IMR-90 (cell line): ENCODE results near the gene REC114. TPM values are rescaled to one million over a fixed set of nuclear protein-coding genes. Genes with fewer than 3 reads are reported as not detected.

ENCODE experiments used
- ATAC-seq: fragments of 200-7000 bp; cut with Tn5 transposase; 2 replicates; pipeline ENCODE4 v1.9.1; 2020; ENCODE audit warnings: low read depth, mild to moderate bottlenecking, moderate library complexity
- BruUV-seq: library from RNA; stranded (reverse); fragments of 400-500 nt; replicated peaks from 2 replicates; lab custom pipeline; 2021; lab: Mats Ljungman, UMichigan
- CTCF ChIA-PET: fragments of 300-600 bp; formaldehyde crosslinking; extraction: SDS; loops from one replicate; lab custom pipeline; 2021; ENCODE audit warnings: antibody characterized with exemption; lab: Yijun Ruan, JAX
- POLR2A ChIA-PET: fragments of 300-600 bp; sonication (Branson Sonifier 250); formaldehyde crosslinking; loops from one replicate; lab custom pipeline; 2022; ENCODE audit warnings: antibody characterized with exemption; ENCODE audit not compliant: unreplicated experiment; lab: Charles Lee
- DNase-seq: peaks from one replicate; pipeline ENCODE4 v3.0.0; 2013
- H2AFZ ChIP-seq: replicated peaks from 2 replicates; pipeline ENCODE3; 2013; ENCODE audit warnings: low read length, mild to moderate bottlenecking; ENCODE audit not compliant: poor library complexity
- H2AK5ac ChIP-seq: 2 replicates; pipeline ENCODE4 v1.6.1; 2013; ENCODE audit warnings: low read depth, low read length, inconsistent platforms
- H2AK9ac ChIP-seq: replicated peaks from 2 replicates; pipeline ENCODE3; 2013; ENCODE audit warnings: mild to moderate bottlenecking, low read depth, low read length, moderate library complexity; ENCODE audit not compliant: poor library complexity
- H2BK120ac ChIP-seq: 2 replicates; pipeline ENCODE4 v1.6.1; 2013; ENCODE audit warnings: low read depth, low read length, inconsistent platforms
- H2BK15ac ChIP-seq: 3 replicates; pipeline ENCODE4 v1.6.1; 2013; ENCODE audit warnings: low read depth, low read length, inconsistent platforms
- H2BK20ac ChIP-seq: 2 replicates; pipeline ENCODE4 v1.6.1; 2013; ENCODE audit warnings: low read depth, mild to moderate bottlenecking, inconsistent platforms, low read length, moderate library complexity
- H2BK5ac ChIP-seq: 2 replicates; pipeline ENCODE4 v1.6.1; 2013; ENCODE audit warnings: mild to moderate bottlenecking, low read depth, low read length, inconsistent platforms; ENCODE audit not compliant: poor library complexity, severe bottlenecking
- H3K14ac ChIP-seq: replicated peaks from 2 replicates; pipeline ENCODE4 v1.6.1; 2013; ENCODE audit warnings: low read depth, low read length, inconsistent platforms
- H3K18ac ChIP-seq: 2 replicates; pipeline ENCODE4 v1.6.1; 2013; ENCODE audit warnings: low read depth, low read length, control low read depth
- H3K23ac ChIP-seq: 2 replicates; pipeline ENCODE4 v1.6.1; 2013; ENCODE audit warnings: low read depth, low read length, inconsistent platforms
- H3K27ac ChIP-seq: 2 replicates; pipeline ENCODE4 v1.5.1; 2013; ENCODE audit warnings: mild to moderate bottlenecking, control low read depth, low read length; ENCODE audit not compliant: insufficient read depth
- H3K27me3 ChIP-seq: 2 replicates; pipeline ENCODE4 v1.6.1; 2013; ENCODE audit warnings: low read length; ENCODE audit not compliant: control insufficient read depth, insufficient read depth
- H3K36me3 ChIP-seq: 2 replicates; pipeline ENCODE4 v1.6.1; 2013; ENCODE audit warnings: low read length, mixed read lengths; ENCODE audit not compliant: control insufficient read depth, insufficient read depth
- H3K4ac ChIP-seq: 2 replicates; pipeline ENCODE4 v1.6.1; 2013; ENCODE audit warnings: low read depth, low read length, inconsistent platforms
- H3K4me1 ChIP-seq: 2 replicates; pipeline ENCODE4 v1.6.1; 2013; ENCODE audit warnings: low read length, mixed read lengths; ENCODE audit not compliant: control insufficient read depth, insufficient read depth
- H3K4me2 ChIP-seq: 2 replicates; pipeline ENCODE4 v1.6.1; 2013; ENCODE audit warnings: low read depth, mild to moderate bottlenecking, control low read depth, low read length, moderate library complexity
- H3K4me3 ChIP-seq: 2 replicates; pipeline ENCODE4 v1.5.1; 2013; ENCODE audit warnings: low read depth, mild to moderate bottlenecking, control low read depth, low read length, moderate library complexity; ENCODE audit not compliant: insufficient read depth
- H3K56ac ChIP-seq: 2 replicates; pipeline ENCODE4 v1.6.1; 2013; ENCODE audit warnings: low read length, inconsistent platforms; ENCODE audit not compliant: insufficient read depth; ENCODE audit errors: extremely low read depth
- H3K79me1 ChIP-seq, 2 experiments: 2 replicates each; pipeline ENCODE4 v1.6.1; 2013; ENCODE audit warnings: low read length in 2 of 2, inconsistent platforms in 1 of 2, low read depth in 1 of 2
- H3K9ac ChIP-seq: 2 replicates; pipeline ENCODE4 v1.6.1; 2013; ENCODE audit warnings: low read depth, low read length, control low read depth
- H3K9me1 ChIP-seq: 2 replicates; pipeline ENCODE4 v1.6.1; 2013; ENCODE audit warnings: low read length, inconsistent platforms; ENCODE audit not compliant: insufficient read depth
- H3K9me3 ChIP-seq: 2 replicates; pipeline ENCODE4 v1.6.1; 2013; ENCODE audit warnings: low read length; ENCODE audit not compliant: control insufficient read depth, insufficient read depth
- H4K20me1 ChIP-seq: 2 replicates; pipeline ENCODE4 v1.6.1; 2013; ENCODE audit warnings: low read length, inconsistent platforms; ENCODE audit not compliant: insufficient read depth
- H4K5ac ChIP-seq: 2 replicates; pipeline ENCODE4 v1.6.1; 2013; ENCODE audit warnings: mild to moderate bottlenecking, low read depth, low read length, control low read depth
- H4K8ac ChIP-seq, 2 experiments: 2 replicates each; pipeline ENCODE4 v1.6.1; 2013; ENCODE audit warnings: low read depth in 2 of 2, low read length in 2 of 2, control low read depth in 1 of 2, inconsistent platforms in 1 of 2
- H4K91ac ChIP-seq: 2 replicates; pipeline ENCODE4 v1.6.1; 2013; ENCODE audit warnings: low read depth, low read length, inconsistent platforms; ENCODE audit not compliant: insufficient read depth
- BHLHE40 ChIP-seq: fragments of 150-350 bp; IDR thresholded peaks from 2 replicates; pipeline ENCODE4 v1.6.1; 2016; ENCODE audit warnings: mild to moderate bottlenecking, low read depth, low read length
- CEBPB ChIP-seq: IDR thresholded peaks from 2 replicates; pipeline ENCODE4 v1.6.1; 2012; ENCODE audit warnings: low read depth, low read length, improper control_type of control experiment
- CHD1 ChIP-seq: IDR thresholded peaks from 2 replicates; pipeline ENCODE4 v1.6.1; 2012; ENCODE audit warnings: low read depth, low read length, improper control_type of control experiment
- CTCF ChIP-seq: conservative IDR thresholded peaks from 2 replicates; pipeline ENCODE4 v1.5.1; 2012; ENCODE audit warnings: mild to moderate bottlenecking, low read depth, low read length, improper control_type of control experiment
- FOS ChIP-seq: fragments of 150-350 bp; IDR thresholded peaks from 2 replicates; pipeline ENCODE4 v1.6.1; 2016; ENCODE audit warnings: low read depth, low read length
- MAFK ChIP-seq: IDR thresholded peaks from 2 replicates; pipeline ENCODE4 v1.6.1; 2012; ENCODE audit warnings: low read depth, low read length, improper control_type of control experiment
- MAZ ChIP-seq: IDR thresholded peaks from 2 replicates; pipeline ENCODE4 v1.6.1; 2012; ENCODE audit warnings: low read depth, mild to moderate bottlenecking, low read length, improper control_type of control experiment, moderate library complexity, borderline replicate concordance
- MXI1 ChIP-seq: IDR thresholded peaks from 2 replicates; pipeline ENCODE4 v1.6.1; 2012; ENCODE audit warnings: low read depth, mild to moderate bottlenecking, low read length, moderate library complexity, borderline replicate concordance
- NFE2L2 ChIP-seq: fragments of 150-350 bp; IDR thresholded peaks from 2 replicates; pipeline ENCODE4 v1.6.1; 2016; ENCODE audit warnings: low read depth, mild to moderate bottlenecking, low read length
- POLR2A ChIP-seq: IDR thresholded peaks from 2 replicates; pipeline ENCODE4 v1.6.1; 2012; ENCODE audit warnings: mild to moderate bottlenecking, low read depth, low read length
- RAD21 ChIP-seq: IDR thresholded peaks from 2 replicates; pipeline ENCODE4 v1.6.1; 2012; ENCODE audit warnings: low read length, improper control_type of control experiment
- RCOR1 ChIP-seq: IDR thresholded peaks from 2 replicates; pipeline ENCODE4 v1.6.1; 2012; ENCODE audit warnings: mild to moderate bottlenecking, low read length, improper control_type of control experiment; ENCODE audit not compliant: insufficient replicate concordance
- RFX5 ChIP-seq: IDR thresholded peaks from 2 replicates; pipeline ENCODE4 v1.8.0; 2012; ENCODE audit warnings: low read depth, mild to moderate bottlenecking, low read length, moderate library complexity
- SMC3 ChIP-seq: fragments of 150-350 bp; IDR thresholded peaks from 2 replicates; pipeline ENCODE4 v1.6.1; 2016; ENCODE audit warnings: low read depth, mild to moderate bottlenecking, antibody characterized with exemption, low read length, moderate library complexity
- WGBS, 2 experiments: methylation state at CpG; one replicate each; pipeline versions ENCODE4 v1.1.5 to v1.1.7; 2013; ENCODE audit warnings: missing lambda C conversion rate in 2 of 2; ENCODE audit not compliant: insufficient read length in 1 of 2; ENCODE audit errors: extremely low coverage in 2 of 2; 5-methylcytosine and 5-hydroxymethylcytosine counted together
- dilution Hi-C: fragments of 300-500 bp; cut with HindIII; formaldehyde crosslinking; loops from one replicate; pipeline ENCODE4 v1.14.3; 2018; ENCODE audit warnings: low sequenced_read_pairs; ENCODE audit not compliant: unreplicated experiment
- in situ Hi-C: fragments of 300-500 bp; cut with MboI; formaldehyde crosslinking; loops from 3 replicates; pipeline ENCODE4 v1.14.3; 2019; ENCODE audit warnings: low sequenced_read_pairs, inconsistent platforms, mixed read lengths
- intact Hi-C: fragments of 100-400 bp; cut with micrococcal nuclease; formaldehyde crosslinking; loops from 2 replicates; pipeline ENCODE4 v1.10.0; 2022
- polyA plus RNA-seq, 3 experiments: library from polyadenylated mRNA; depleted of rRNA; stranded (reverse); fragments of >200 nt; gene quantifications; 2 replicates each; pipeline ENCODE4 v1.2.3, GENCODE V29; 2012; ENCODE audit warnings: low replicate concordance in 1 of 3
- total RNA-seq: library from RNA; depleted of rRNA; stranded (reverse); fragments of >200 nt; gene quantifications from 2 replicates; pipeline ENCODE4 v1.2.3, GENCODE V29; 2012
- TF ChIP-seq, protein P1 (sequence below): fragments of 150-350 bp; IDR thresholded peaks from 2 replicates; pipeline ENCODE4 v1.6.1; 2017; ENCODE audit warnings: mild to moderate bottlenecking, antibody characterized with exemption, low read length, low read depth
- TF ChIP-seq, protein P2 (sequence below): fragments of 150-350 bp; IDR thresholded peaks from 2 replicates; pipeline ENCODE4 v1.6.1; 2016; ENCODE audit warnings: low read depth, mild to moderate bottlenecking, low read length, moderate library complexity, borderline replicate concordance

REC114 gene
- total and polyA plus RNA-seq, 2 of the 4 experiments (the other 2 are of a cell fraction): not detected

DNA sequence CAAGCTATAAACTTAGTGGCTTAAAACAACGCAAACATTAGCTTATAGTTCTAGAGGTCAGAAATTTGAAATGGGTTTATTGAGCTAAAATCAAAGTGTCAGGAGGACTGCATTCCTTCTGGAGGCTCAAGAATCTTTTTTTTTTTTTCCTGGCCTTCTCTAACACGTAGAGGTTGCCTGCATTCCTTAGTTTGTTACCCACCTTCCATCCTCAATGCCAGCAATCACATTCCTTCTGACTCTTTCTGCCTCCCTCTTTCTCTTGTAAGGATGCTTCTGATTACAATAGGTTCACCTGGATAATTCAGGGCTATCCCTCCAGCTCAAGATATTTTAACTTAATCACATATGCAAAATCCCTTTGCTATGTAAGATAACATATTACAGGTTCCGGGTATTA is 24.8 kb downstream of the REC114 start:
- intact Hi-C loops: no loop called here

More for the DNA sequence above, 24.8 kb downstream of the REC114 start:
- H4K8ac ChIP-seq: no peak overlapping the region
- no peak overlapping the region for H3K18ac ChIP-seq
- H4K5ac ChIP-seq: no peak overlapping the region
- H3K4ac ChIP-seq: no peak overlapping the region
- no peak overlapping the region for H3K14ac ChIP-seq
- H3K4me3 ChIP-seq: no peak overlapping the region
- no CpG with 5 or more reads among the region's 3 CpGs for WGBS, 2 experiments
- H3K4me1 ChIP-seq: no peaks in the 10 kb centered on the region
- H3K23ac ChIP-seq: no peak overlapping the region
- H3K27me3 ChIP-seq: peaks cover 11% of the 10 kb centered on the region
- no peak overlapping the region for H2BK5ac ChIP-seq
- H3K9ac ChIP-seq: no peak overlapping the region
- no peaks in the 10 kb centered on the region for H4K20me1 ChIP-seq
- POLR2A ChIA-PET: no interaction called here
- H2AK9ac ChIP-seq: no peak overlapping the region
- H3K79me1 ChIP-seq: no peaks in the 10 kb centered on the region
- no peak overlapping the region for H2BK120ac ChIP-seq
- no peak for DNase-seq
- H3K9me3 ChIP-seq: no peaks in the 10 kb centered on the region
- TF ChIP-seq CEBPB (no peak), SMC3 (no peak), FOS (no peak), NFE2L2 (no peak), MAZ (no peak), CHD1 (no peak), MXI1 (no peak), RCOR1 (no peak), BHLHE40 (no peak), CTCF (no peak), RFX5 (no peak), RAD21 (no peak), POLR2A (no peak), MAFK (no peak)
- TF ChIP-seq, protein P1, sequence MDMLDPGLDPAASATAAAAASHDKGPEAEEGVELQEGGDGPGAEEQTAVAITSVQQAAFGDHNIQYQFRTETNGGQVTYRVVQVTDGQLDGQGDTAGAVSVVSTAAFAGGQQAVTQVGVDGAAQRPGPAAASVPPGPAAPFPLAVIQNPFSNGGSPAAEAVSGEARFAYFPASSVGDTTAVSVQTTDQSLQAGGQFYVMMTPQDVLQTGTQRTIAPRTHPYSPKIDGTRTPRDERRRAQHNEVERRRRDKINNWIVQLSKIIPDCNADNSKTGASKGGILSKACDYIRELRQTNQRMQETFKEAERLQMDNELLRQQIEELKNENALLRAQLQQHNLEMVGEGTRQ: no peak
- TF ChIP-seq, protein P2, sequence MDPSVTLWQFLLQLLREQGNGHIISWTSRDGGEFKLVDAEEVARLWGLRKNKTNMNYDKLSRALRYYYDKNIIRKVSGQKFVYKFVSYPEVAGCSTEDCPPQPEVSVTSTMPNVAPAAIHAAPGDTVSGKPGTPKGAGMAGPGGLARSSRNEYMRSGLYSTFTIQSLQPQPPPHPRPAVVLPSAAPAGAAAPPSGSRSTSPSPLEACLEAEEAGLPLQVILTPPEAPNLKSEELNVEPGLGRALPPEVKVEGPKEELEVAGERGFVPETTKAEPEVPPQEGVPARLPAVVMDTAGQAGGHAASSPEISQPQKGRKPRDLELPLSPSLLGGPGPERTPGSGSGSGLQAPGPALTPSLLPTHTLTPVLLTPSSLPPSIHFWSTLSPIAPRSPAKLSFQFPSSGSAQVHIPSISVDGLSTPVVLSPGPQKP: no peak
- dilution Hi-C loops (no loop called here), in situ Hi-C loops (no loop called here)
- no peaks in the 10 kb centered on the region for H3K9me1 ChIP-seq
- CTCF ChIA-PET: interaction anchor here (0.6 kb wide), 2 partner anchors 22 to 1105 kb away, joined by 3 to 5 read pairs; no protein-coding TSS in a partner anchor
- H3K36me3 ChIP-seq: no peaks in the 10 kb centered on the region
- BruUV-seq: no TSS peak
- no peak overlapping the region for H3K56ac ChIP-seq
- H4K91ac ChIP-seq: no peak overlapping the region
- no peak overlapping the region for H3K4me2 ChIP-seq
- no peak overlapping the region for H3K27ac ChIP-seq
- no peak overlapping the region for H2AFZ ChIP-seq
- no peak overlapping the region for H2BK15ac ChIP-seq
- no peak for ATAC-seq
- no peak overlapping the region for H2BK20ac ChIP-seq
- H2AK5ac ChIP-seq: no peak overlapping the region
